ENCODE results near the gene ANTKMT. TPM values are rescaled to one million over a fixed set of nuclear protein-coding genes. Genes with fewer than 3 reads are reported as not detected.

ANTKMT gene
- total and polyA plus RNA-seq, 2 of the 8 experiments (the other 6 are each of a cell fraction or from before 2014, with no cell fraction given): 26.5 to 26.6 TPM

- no peak overlapping the region for H4K5ac ChIP-seq (ENCODE audit: insufficient read length, low read depth, low read length)
- H3K27ac ChIP-seq (ENCODE audit: low read depth, low read length): no peak overlapping the region
- H3K4me3 ChIP-seq (ENCODE audit: extremely low read depth in 1 of 4, insufficient read depth in 2 of 4, low read depth in 3 of 4, low read length in 4 of 4): no peak overlapping the region
- ChIA-PET CTCF (ENCODE audit: partially characterized antibody) (interaction anchor here (0.9 to 33.4 kb wide), 10 partner anchors 8 to 347 kb away, joined by 3 to 977 read pairs (median 5); partner anchors contain the start of genes ANTKMT, CCDC78, CHTF18 and CIAO3), POLR2A (ENCODE audit: partially characterized antibody) (interaction anchor here (1.5 to 20.9 kb wide), 3 partner anchors 9 to 16 kb away, joined by 5 to 353 read pairs (median 5); partner anchors contain the start of genes ANTKMT, CCDC78 and HAGHL)
- no peaks in the 10 kb centered on the region for H3K9me3 ChIP-seq (ENCODE audit: insufficient read depth in 2 of 2, low read depth in 1 of 2, low read length in 1 of 2)
- DNase-seq (ENCODE audit: low read depth in 1 of 2, low spot score in 2 of 2) (no peak), FAIRE-seq (no peak)
- no peak overlapping the region for H3K4me2 ChIP-seq (ENCODE audit: insufficient read depth in 1 of 2, low read depth in 2 of 2, low read length in 2 of 2)
- H3K23ac ChIP-seq (ENCODE audit: insufficient read length): no peak overlapping the region
- no peaks in the 10 kb centered on the region for H3K79me1 ChIP-seq (ENCODE audit: low read depth, low read length)
- no peak overlapping the region for H3K9ac ChIP-seq (replicated peaks in 1 of 4; ENCODE audit: extremely low read depth in 1 of 4, low read depth in 3 of 4, low read length in 3 of 4)
- H3K23me2 ChIP-seq (ENCODE audit: low read depth, low read length): peaks cover 17% of the 10 kb centered on the region; the same call in 1 of the 2 replicates
- H2AK5ac ChIP-seq (ENCODE audit: low read depth, low read length): no peak overlapping the region
- peaks cover 5 to 8% of the 10 kb centered on the region in 2 experiments for H4K20me1 ChIP-seq (replicated peaks in 1 of 2; ENCODE audit: control insufficient read depth in 1 of 2, insufficient read depth in 2 of 2, low read length in 2 of 2)
- no peak overlapping the region for H3K4ac ChIP-seq (replicated peaks; ENCODE audit: insufficient read length, low read depth, low read length)
- H3K36me3 ChIP-seq (ENCODE audit: control insufficient read depth in 2 of 4, insufficient read depth in 4 of 4, low read length in 3 of 4): no peaks in the 10 kb centered on the region
- no peak overlapping the region for H2AFZ ChIP-seq (ENCODE audit: low read length)
- peaks cover 0 to 13% (median 9%) of the 10 kb centered on the region in 4 experiments; a peak in 5 of 7 replicates for H3K4me1 ChIP-seq (replicated peaks in 1 of 4; ENCODE audit: control insufficient read depth in 3 of 4, insufficient read depth in 4 of 4, low read length in 3 of 4)
- no peak overlapping the region for H3K56ac ChIP-seq (replicated peaks; ENCODE audit: insufficient read length, low read depth, low read length)
- no peak overlapping the region for H2BK12ac ChIP-seq (ENCODE audit: low read depth, low read length)
- H4K91ac ChIP-seq (replicated peaks; ENCODE audit: insufficient read length, low read length): no peak overlapping the region
- 0 out of 2 replicates have a peak overlapping the region, but pooled peaks have one; percentile 51 for H4K8ac ChIP-seq (ENCODE audit: extremely low read depth, insufficient read depth, low read length)
- H3K27me3 ChIP-seq (replicated peaks in 1 of 4; ENCODE audit: control insufficient read depth in 3 of 4, extremely low read depth in 1 of 4, insufficient read depth in 3 of 4, low read length in 3 of 4): peaks cover 18 to 70% (median 51%) of the 10 kb centered on the region in 4 experiments
- H2BK5ac ChIP-seq (ENCODE audit: low read depth, low read length): no peak overlapping the region
- H3K79me2 ChIP-seq (ENCODE audit: control insufficient read depth in 1 of 2, insufficient read depth in 2 of 2, low read length in 2 of 2): no peaks in the 10 kb centered on the region
- H2BK15ac ChIP-seq (ENCODE audit: low read length): no peak overlapping the region
- H3K18ac ChIP-seq (ENCODE audit: extremely low read depth, low read length): no peak overlapping the region
- 86% methylated on average over 12 of the region's 12 CpGs; no CpG with 5 or more reads in 1 of the 2 experiments for whole genome bisulfite sequencing, 2 experiments (ENCODE audit: extremely low coverage in 1 of 2, insufficient coverage in 1 of 2, insufficient read length in 1 of 2, insufficient replicate concordance in 2 of 2, low coverage in 1 of 2, low lambda C conversion rate in 2 of 2, missing lambda C conversion rate in 1 of 2)
- no peak overlapping the region for H2BK120ac ChIP-seq (replicated peaks; ENCODE audit: low read depth, low read length)
- H2BK20ac ChIP-seq (ENCODE audit: low read length): no peak overlapping the region
- no peak overlapping the region for H3K14ac ChIP-seq (ENCODE audit: insufficient read length)
- TF ChIP-seq USF2 (IDR thresholded peaks at IDR 0.05; ENCODE audit: low read length) (no peak), POU5F1 (IDR thresholded peaks at IDR 0.05; ENCODE audit: low read depth, low read length) (no peak), KDM4A (IDR thresholded peaks at IDR 0.05; ENCODE audit: low read depth, low read length, severe bottlenecking) (no peak), ZNF274 (IDR thresholded peaks at IDR 0.05; ENCODE audit: borderline replicate concordance, extremely low read depth, low read length) (no peak), CBX8 (IDR thresholded peaks at IDR 0.05; ENCODE audit: borderline replicate concordance, low read depth, low read length) (no peak), ATF2 (IDR thresholded peaks at IDR 0.05; ENCODE audit: low read length) (no peak), POLR2AphosphoS5 (IDR thresholded peaks at IDR 0.05; ENCODE audit: low read depth, low read length) (no peak), CBX5 (IDR thresholded peaks at IDR 0.05; ENCODE audit: low read depth, low read length) (no peak), KDM1A (IDR thresholded peaks at IDR 0.05; ENCODE audit: borderline replicate concordance, low read length) (peak; percentile 93), RBBP5 (IDR thresholded peaks at IDR 0.05; ENCODE audit: borderline replicate concordance, low read depth, low read length) (no peak), TEAD4 (IDR thresholded peaks at IDR 0.05; ENCODE audit: low read depth, low read length) (no peak)
These were observed 9.9 kb upstream of the ANTKMT start for GRCh38 chr16:711084-711483.
